GM18508 (cell line): ENCODE results near the gene LGR6.

Source experiments
- ATAC-seq: cut with Tn5 transposase; IDR thresholded peaks from one replicate; pipeline ENCODE4 v1.9.1; 2021; ENCODE audit warnings: moderate number of reproducible peaks; ENCODE audit not compliant: insufficient read depth, unreplicated experiment

The LGR6 gene

GRCh38 chr1:202361701-202362100, 168.1 kb downstream of the LGR6 start:
- no peak for ATAC-seq

- no peak for ATAC-seq
These were observed 168.6 kb downstream of the LGR6 start for GRCh38 chr1:202362212-202362611.

GRCh38 chr1:202365092-202365815, 171.7 kb downstream of the LGR6 start:
- ATAC-seq: no peak

- ATAC-seq: no peak
These were observed 173.7 kb downstream of the LGR6 start for GRCh38 chr1:202367271-202367670.
